Measurements from ENCODE around the gene PLCH2.

GRCh38 chr1:2427976-2428375 is 48.1 kb upstream of the PLCH2 start:
- TF ChIP-seq GABPA (tag; conservative IDR thresholded peaks at IDR 0.05; ENCODE audit: low read depth) (no peak), ZNF143 (CRISPR knock-in tag; IDR thresholded peaks at IDR 0.05) (no peak), ZNF253 (CRISPR knock-in tag; conservative IDR thresholded peaks at IDR 0.05) (no peak), SETDB1 (IDR thresholded peaks at IDR 0.05; ENCODE audit: low read length) (no peak), ETS1 (conservative IDR thresholded peaks at IDR 0.05; ENCODE audit: control insufficient read depth, low read depth, low read length) (no peak)
- TF ChIP-seq, protein P1, sequence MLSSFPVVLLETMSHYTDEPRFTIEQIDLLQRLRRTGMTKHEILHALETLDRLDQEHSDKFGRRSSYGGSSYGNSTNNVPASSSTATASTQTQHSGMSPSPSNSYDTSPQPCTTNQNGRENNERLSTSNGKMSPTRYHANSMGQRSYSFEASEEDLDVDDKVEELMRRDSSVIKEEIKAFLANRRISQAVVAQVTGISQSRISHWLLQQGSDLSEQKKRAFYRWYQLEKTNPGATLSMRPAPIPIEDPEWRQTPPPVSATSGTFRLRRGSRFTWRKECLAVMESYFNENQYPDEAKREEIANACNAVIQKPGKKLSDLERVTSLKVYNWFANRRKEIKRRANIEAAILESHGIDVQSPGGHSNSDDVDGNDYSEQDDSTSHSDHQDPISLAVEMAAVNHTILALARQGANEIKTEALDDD (IDR thresholded peaks at IDR 0.05), result no peak
